NCI-H2171 treated with DMSO at 0.1 percent for 48 hours (cell line): ENCODE results near the gene C16orf54.
"Not testable (repeated sequence)": the region's sequence is repeated elsewhere in the genome, so short reads cannot be mapped to it uniquely, and the experiment has no call there.

ENCODE experiments used
- DNase-seq: peaks from one replicate; lab custom pipeline; 2025; lab: John Stamatoyannopoulos, UW

Gene C16orf54

GRCh38 chr16:29767062-29767461, 21.3 kb upstream of the C16orf54 start:
- no peak for DNase-seq

GRCh38 chr16:29766571-29766970, 20.8 kb upstream of the C16orf54 start:
- no peak for DNase-seq

GRCh38 chr16:29765167-29766032, 19.6 kb upstream of the C16orf54 start:
- DNase-seq: no peak

GRCh38 chr16:29763326-29763725, 17.5 kb upstream of the C16orf54 start:
- DNase-seq: no peak

GRCh38 chr16:29761882-29762281, 16.1 kb upstream of the C16orf54 start:
- DNase-seq: no peak

- DNase-seq: not testable (repeated sequence)
Observed at GRCh38 chr16:29761280-29761651, 15.5 kb upstream of the C16orf54 start.

GRCh38 chr16:29760567-29761279, 14.9 kb upstream of the C16orf54 start:
- DNase-seq: no peak

- DNase-seq: no peak
Observed at GRCh38 chr16:29757950-29758466, 12.2 kb upstream of the C16orf54 start.

- not testable (repeated sequence) for DNase-seq
Observed at GRCh38 chr16:29757086-29757485, 11.3 kb upstream of the C16orf54 start.

GRCh38 chr16:29756654-29757053, 10.9 kb upstream of the C16orf54 start:
- no peak for DNase-seq

- no peak for DNase-seq
Observed at GRCh38 chr16:29753516-29753915, 7.7 kb upstream of the C16orf54 start.

- DNase-seq: not testable (repeated sequence)
Observed at GRCh38 chr16:29748760-29749149, 3.0 kb upstream of the C16orf54 start.

GRCh38 chr16:29747947-29748759, 2.4 kb upstream of the C16orf54 start:
- DNase-seq: no peak

- not testable (repeated sequence) for DNase-seq
Observed at GRCh38 chr16:29746518-29746917, 728 bp upstream of the C16orf54 start.

- no peak for DNase-seq
Observed at GRCh38 chr16:29745121-29745852, 503 bp downstream of the C16orf54 start.

GRCh38 chr16:29744541-29745101, 1.2 kb downstream of the C16orf54 start:
- no peak for DNase-seq

GRCh38 chr16:29743827-29744531, 1.8 kb downstream of the C16orf54 start:
- no peak for DNase-seq

GRCh38 chr16:29743475-29743826, 2.3 kb downstream of the C16orf54 start:
- DNase-seq: no peak

- DNase-seq: peak; percentile 69
Observed at GRCh38 chr16:29742683-29743275, 3.0 kb downstream of the C16orf54 start.

- not testable (repeated sequence) for DNase-seq
Observed at GRCh38 chr16:29740630-29741015, 5.2 kb downstream of the C16orf54 start.
